Vagina (tissue), 2 donors: Measurements from ENCODE around the gene NPAS3. TPM values are rescaled to one million over a fixed set of nuclear protein-coding genes. Genes with fewer than 3 reads are reported as not detected.

ENCODE experiments used
- DNase-seq, 2 donors: peaks; one replicate each; pipeline ENCODE4 v3.0.0-alpha.2; 2017; ENCODE audit errors: extremely low spot score in 2 of 2
- H3K27ac ChIP-seq: fragments of 200-600 bp; sonication (generic); one replicate; pipeline ENCODE4 v1.5.1; 2019
- H3K27me3 ChIP-seq: fragments of 200-600 bp; sonication (generic); one replicate; pipeline ENCODE4 v1.5.1; 2019
- H3K36me3 ChIP-seq, 2 donors: fragments of 200-600 bp; sonication (generic); one replicate each; pipeline ENCODE4 v1.5.1; 2017 to 2019
- H3K4me1 ChIP-seq: fragments of 200-600 bp; sonication (generic); one replicate; pipeline ENCODE4 v1.5.1; 2019
- H3K4me3 ChIP-seq, 2 donors: fragments of 200-600 bp; sonication (generic); 1 replicate in 1 of 2; 2 replicates in 1 of 2; pipeline ENCODE4 v1.5.1; 2016 to 2019
- H3K9me3 ChIP-seq: fragments of 200-600 bp; sonication (generic); one replicate; pipeline ENCODE4 v1.5.1; 2019
- POLR2A ChIP-seq, 2 donors: fragments of 450-650 bp; IDR thresholded peaks; one replicate each; pipeline ENCODE4 v1.6.1; 2017; ENCODE audit warnings: antibody characterized with exemption in 2 of 2, mild to moderate bottlenecking in 2 of 2, moderate library complexity in 2 of 2
- POLR2AphosphoS5 ChIP-seq, 2 donors: sonication (generic); formaldehyde crosslinking; IDR thresholded peaks; one replicate each; pipeline ENCODE4 v1.9.0; 2017; ENCODE audit warnings: antibody characterized with exemption in 2 of 2, mild to moderate bottlenecking in 2 of 2, low read depth in 1 of 2; ENCODE audit not compliant: insufficient read depth in 1 of 2
- intact Hi-C: fragments of 100-400 bp; cut with DNase I; formaldehyde crosslinking; loops from one replicate; pipeline ENCODE4 v1.15.1; 2023
- total RNA-seq: library from RNA; depleted of rRNA; stranded (reverse); fragments of >200 nt; gene quantifications from one replicate; pipeline ENCODE4 v1.2.3, GENCODE V29; 2016
- TF ChIP-seq, protein P1 (sequence below), 3 experiments: fragments of 450-650 bp in 2 of 3; fragments of 200-600 bp in 1 of 3; sonication (generic) in 1 of 3; IDR thresholded peaks; one replicate each; pipeline ENCODE4 v1.5.1; 2017 to 2019; ENCODE audit warnings: antibody characterized with exemption in 3 of 3, mild to moderate bottlenecking in 2 of 3, moderate library complexity in 2 of 3

NPAS3 gene
- total RNA-seq, 1 donor from 2014 or later = 1.2 TPM

DNA sequence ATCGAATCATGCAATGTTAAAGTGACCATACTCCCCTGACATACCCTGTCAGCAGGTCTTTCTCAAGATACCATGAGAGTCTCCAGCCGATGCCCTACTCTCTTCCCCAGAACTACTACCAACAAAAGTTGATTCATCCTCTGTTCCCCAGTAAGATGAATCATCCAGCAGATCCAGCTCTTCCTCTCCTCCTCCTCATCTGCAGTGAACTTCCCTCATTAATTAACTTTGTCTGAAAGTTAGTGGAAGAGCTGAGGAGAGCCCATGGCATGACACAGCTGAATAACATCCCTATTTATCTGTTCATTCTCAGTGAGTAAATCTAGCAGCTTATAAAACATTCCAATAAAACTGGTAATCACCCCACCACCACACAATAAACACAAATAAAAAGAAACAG, 798.8 kb downstream of the NPAS3 start:
- no peaks in the 10 kb centered on the region for H3K27me3 ChIP-seq
- intact Hi-C loops = no loop called here
- H3K9me3 ChIP-seq = no peaks in the 10 kb centered on the region
- no peak for DNase-seq
- H3K36me3 ChIP-seq = no peaks in the 10 kb centered on the region
- no peak overlapping the region for H3K27ac ChIP-seq
- no peak for TF ChIP-seq POLR2A (IDR thresholded peaks at IDR 0.05)
- TF ChIP-seq, protein P1, sequence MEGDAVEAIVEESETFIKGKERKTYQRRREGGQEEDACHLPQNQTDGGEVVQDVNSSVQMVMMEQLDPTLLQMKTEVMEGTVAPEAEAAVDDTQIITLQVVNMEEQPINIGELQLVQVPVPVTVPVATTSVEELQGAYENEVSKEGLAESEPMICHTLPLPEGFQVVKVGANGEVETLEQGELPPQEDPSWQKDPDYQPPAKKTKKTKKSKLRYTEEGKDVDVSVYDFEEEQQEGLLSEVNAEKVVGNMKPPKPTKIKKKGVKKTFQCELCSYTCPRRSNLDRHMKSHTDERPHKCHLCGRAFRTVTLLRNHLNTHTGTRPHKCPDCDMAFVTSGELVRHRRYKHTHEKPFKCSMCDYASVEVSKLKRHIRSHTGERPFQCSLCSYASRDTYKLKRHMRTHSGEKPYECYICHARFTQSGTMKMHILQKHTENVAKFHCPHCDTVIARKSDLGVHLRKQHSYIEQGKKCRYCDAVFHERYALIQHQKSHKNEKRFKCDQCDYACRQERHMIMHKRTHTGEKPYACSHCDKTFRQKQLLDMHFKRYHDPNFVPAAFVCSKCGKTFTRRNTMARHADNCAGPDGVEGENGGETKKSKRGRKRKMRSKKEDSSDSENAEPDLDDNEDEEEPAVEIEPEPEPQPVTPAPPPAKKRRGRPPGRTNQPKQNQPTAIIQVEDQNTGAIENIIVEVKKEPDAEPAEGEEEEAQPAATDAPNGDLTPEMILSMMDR (IDR thresholded peaks at IDR 0.05) = no peak
- no peak for TF ChIP-seq POLR2AphosphoS5 (IDR thresholded peaks at IDR 0.05; ENCODE audit: insufficient read depth in 1 of 2, low read depth in 1 of 2)
- H3K4me1 ChIP-seq = no peaks in the 10 kb centered on the region
- H3K4me3 ChIP-seq = no peak overlapping the region

DNA sequence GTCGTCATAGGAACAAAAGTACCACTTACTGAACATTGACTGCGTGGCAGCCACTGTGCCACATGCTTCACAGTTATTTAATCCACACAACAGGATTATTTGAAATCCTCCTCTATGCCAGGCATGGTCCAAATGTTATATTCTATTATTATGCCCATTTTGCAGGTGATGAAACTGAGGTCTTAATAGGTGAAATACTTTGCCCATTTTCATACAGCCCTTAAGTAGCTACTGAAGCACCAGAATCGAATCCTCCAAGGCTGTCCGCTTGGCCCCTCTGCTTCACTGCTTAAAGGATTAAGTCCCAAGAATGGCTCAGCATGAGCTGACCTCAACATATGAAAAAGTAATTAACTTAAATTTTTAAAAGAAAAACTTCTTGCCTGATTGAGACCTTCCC, 799.4 kb downstream of the NPAS3 start:
- intact Hi-C loops = no loop called here
- H3K4me1 ChIP-seq = no peaks in the 10 kb centered on the region
- no peak for DNase-seq
- no peak overlapping the region for H3K4me3 ChIP-seq
- TF ChIP-seq POLR2AphosphoS5 (IDR thresholded peaks at IDR 0.05; ENCODE audit: insufficient read depth in 1 of 2, low read depth in 1 of 2) (no peak), POLR2A (IDR thresholded peaks at IDR 0.05) (no peak)
- TF ChIP-seq, protein P1 (IDR thresholded peaks at IDR 0.05) = no peak
- no peaks in the 10 kb centered on the region for H3K36me3 ChIP-seq
- no peak overlapping the region for H3K27ac ChIP-seq
- no peaks in the 10 kb centered on the region for H3K27me3 ChIP-seq
- no peaks in the 10 kb centered on the region for H3K9me3 ChIP-seq

DNA sequence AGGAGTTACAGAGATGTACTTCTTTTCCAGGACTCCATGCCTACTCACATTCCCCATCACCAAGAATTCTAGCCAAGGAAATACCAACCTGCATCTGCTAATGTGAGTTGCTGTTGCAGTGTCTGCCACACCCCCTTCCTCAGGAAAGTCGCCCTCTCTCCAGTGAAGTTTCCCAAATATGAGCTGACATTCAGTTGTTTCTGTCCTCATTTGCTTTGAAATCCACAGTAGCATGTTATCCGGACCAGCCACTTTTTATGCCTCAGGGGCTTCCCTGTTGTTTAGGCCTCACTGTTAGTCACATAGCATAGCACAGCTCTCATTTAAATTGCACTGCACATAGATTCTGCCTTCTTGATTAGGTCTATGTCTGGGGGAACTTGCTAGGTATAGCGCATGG, 799.8 kb downstream of the NPAS3 start:
- TF ChIP-seq POLR2AphosphoS5 (IDR thresholded peaks at IDR 0.05; ENCODE audit: insufficient read depth in 1 of 2, low read depth in 1 of 2) (no peak), POLR2A (IDR thresholded peaks at IDR 0.05) (no peak)
- TF ChIP-seq, protein P1 (IDR thresholded peaks at IDR 0.05) = no peak
- no peak for DNase-seq
- intact Hi-C loops = no loop called here

DNA sequence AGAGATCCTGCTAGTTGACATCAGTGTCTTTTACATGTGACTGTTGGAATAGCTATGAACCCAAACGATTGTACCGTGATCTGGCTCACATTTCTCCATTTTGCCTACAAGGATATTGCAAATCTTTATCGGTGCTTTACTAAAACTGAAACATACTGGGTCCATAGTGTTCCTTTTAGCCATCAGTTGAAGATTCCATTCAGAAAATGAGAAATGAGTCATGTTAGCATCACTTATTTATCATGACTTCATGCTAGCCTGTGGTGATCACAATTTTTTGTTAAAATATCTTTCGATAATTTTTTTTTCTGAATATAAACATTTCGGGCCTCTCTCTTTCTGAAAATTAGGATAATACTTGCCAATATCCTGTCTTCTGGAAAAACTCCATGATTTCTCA, 801.9 kb downstream of the NPAS3 start:
- no peaks in the 10 kb centered on the region for H3K36me3 ChIP-seq
- TF ChIP-seq POLR2AphosphoS5 (IDR thresholded peaks at IDR 0.05; ENCODE audit: insufficient read depth in 1 of 2, low read depth in 1 of 2) = no peak
- no peak for TF ChIP-seq POLR2A (IDR thresholded peaks at IDR 0.05)
- TF ChIP-seq, protein P1 (IDR thresholded peaks at IDR 0.05) = no peak
- DNase-seq = no peak
- H3K4me1 ChIP-seq = no peaks in the 10 kb centered on the region
- no peak overlapping the region for H3K27ac ChIP-seq
- no peaks in the 10 kb centered on the region for H3K27me3 ChIP-seq
- no peak overlapping the region for H3K4me3 ChIP-seq
- intact Hi-C loops = no loop called here
- no peaks in the 10 kb centered on the region for H3K9me3 ChIP-seq

More for the DNA sequence above, 799.8 kb downstream of the NPAS3 start:
- Histone ChIP-seq H3K36me3 (no peaks in the 10 kb centered on the region), H3K9me3 (no peaks in the 10 kb centered on the region), H3K4me1 (no peaks in the 10 kb centered on the region), H3K27ac (no peak overlapping the region), H3K27me3 (no peaks in the 10 kb centered on the region), H3K4me3 (no peak overlapping the region)

DNA sequence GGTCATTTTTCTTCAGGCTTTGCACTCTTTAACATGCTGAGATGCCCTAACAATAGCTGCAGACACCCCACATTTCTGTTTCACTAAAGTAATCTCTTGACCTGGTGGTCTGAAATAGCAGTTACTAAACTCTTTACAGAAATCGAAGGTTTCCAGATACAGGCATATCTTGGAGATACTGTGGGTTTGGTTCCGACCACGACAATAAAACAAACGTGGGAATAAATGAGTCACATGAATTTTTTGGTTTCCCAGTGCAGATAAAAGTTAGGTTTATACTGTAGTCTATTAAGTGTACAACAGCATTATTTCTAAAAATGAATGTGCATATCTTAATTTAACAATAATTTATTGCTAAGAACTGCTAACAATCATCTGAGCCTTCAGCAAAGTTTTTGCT, 803.5 kb downstream of the NPAS3 start:
- H3K27me3 ChIP-seq = no peaks in the 10 kb centered on the region
- no peaks in the 10 kb centered on the region for H3K9me3 ChIP-seq
- H3K4me3 ChIP-seq = no peak overlapping the region
- no peak for DNase-seq
- H3K4me1 ChIP-seq = no peaks in the 10 kb centered on the region
- intact Hi-C loops = no loop called here
- no peaks in the 10 kb centered on the region for H3K36me3 ChIP-seq
- TF ChIP-seq POLR2AphosphoS5 (IDR thresholded peaks at IDR 0.05; ENCODE audit: insufficient read depth in 1 of 2, low read depth in 1 of 2) (no peak), POLR2A (IDR thresholded peaks at IDR 0.05) (no peak)
- TF ChIP-seq, protein P1 (IDR thresholded peaks at IDR 0.05) = no peak
- no peak overlapping the region for H3K27ac ChIP-seq
